Sigmoid colon (tissue), 4 donors: ENCODE measurements around the gene PRTG.

Source experiments
- CTCF ChIP-seq, 4 experiments: fragments of 450-650 bp in 3 of 4; fragments of 200-600 bp in 1 of 4; IDR thresholded peaks; one replicate each; pipeline ENCODE4 v1.5.1; 2016 to 2019; ENCODE audit warnings: antibody characterized with exemption in 4 of 4, mild to moderate bottlenecking in 3 of 4, moderate library complexity in 2 of 4
- EP300 ChIP-seq, 4 donors: sonication (generic); formaldehyde crosslinking; IDR thresholded peaks; one replicate each; pipeline ENCODE4 v1.6.1; 2017; ENCODE audit warnings: antibody characterized with exemption in 4 of 4
- POLR2A ChIP-seq, 2 donors: fragments of 450-650 bp; IDR thresholded peaks; one replicate each; pipeline ENCODE4 v1.6.1; 2016; ENCODE audit warnings: antibody characterized with exemption in 2 of 2, mild to moderate bottlenecking in 2 of 2, moderate library complexity in 2 of 2
- POLR2AphosphoS5 ChIP-seq, 4 donors: sonication (generic); formaldehyde crosslinking; IDR thresholded peaks; one replicate each; pipeline ENCODE4 v1.6.1; 2017; ENCODE audit warnings: antibody characterized with exemption in 4 of 4

GRCh38 chr15:55750706-55751105 lies 7.8 kb upstream of the PRTG start:
- TF ChIP-seq EP300 (IDR thresholded peaks at IDR 0.05): no peak
- TF ChIP-seq POLR2A (IDR thresholded peaks at IDR 0.05): no peak
- no peak for TF ChIP-seq CTCF (IDR thresholded peaks at IDR 0.05)
- no peak for TF ChIP-seq POLR2AphosphoS5 (IDR thresholded peaks at IDR 0.05)
